Activated T-helper 2 cell treated with anti-CD3 and anti-CD28 coated beads, Interferon-gamma antibody, Interleukin-2, Interleukin-4, amounts not matched to agents 10 μg/mL and 5 μg/mL and 100 μg/mL, durations not matched to agents 14 hours and 24 hours and 36 hours (primary cell): ENCODE measurements around the gene PRDM13. TPM values are rescaled to one million over a fixed set of nuclear protein-coding genes. Genes with fewer than 3 reads are reported as not detected.

Experiments
- DNase-seq: peaks from one replicate; pipeline ENCODE4 v3.0.0; 2021; ENCODE audit warnings: low spot score
- H3K27ac Mint-ChIP-seq: one replicate; pipeline ENCODE4 v1.8.0; 2021; ENCODE audit warnings: mixed read lengths
- H3K27me3 Mint-ChIP-seq: one replicate; pipeline ENCODE4 v1.8.0; 2021; ENCODE audit warnings: low read depth, mixed read lengths
- H3K36me3 Mint-ChIP-seq: one replicate; pipeline ENCODE4 v1.8.0; 2021; ENCODE audit warnings: low read depth, mixed read lengths
- H3K4me1 Mint-ChIP-seq: one replicate; pipeline ENCODE4 v1.8.0; 2021; ENCODE audit warnings: low read depth, mixed read lengths
- H3K4me3 Mint-ChIP-seq: one replicate; pipeline ENCODE4 v1.8.0; 2021; ENCODE audit warnings: low read depth, mild to moderate bottlenecking, moderate library complexity, mixed read lengths
- H3K9me3 Mint-ChIP-seq: one replicate; pipeline ENCODE4 v1.8.0; 2021; ENCODE audit warnings: mixed read lengths
- intact Hi-C: fragments of 100-400 bp; cut with micrococcal nuclease; formaldehyde crosslinking; loops from one replicate; pipeline ENCODE4 v1.15.1; 2023
- total RNA-seq: library from RNA; stranded (reverse); gene quantifications from 2 replicates; pipeline ENCODE4 v1.2.3, GENCODE V29; 2022

The PRDM13 gene
- total RNA-seq, 1 donor from 2014 or later, result not detected

GRCh38 chr6:99607416-99608036 is 893 bp downstream of the PRDM13 start:
- peaks cover 42% of the 10 kb centered on the region for H3K4me1 Mint-ChIP-seq
- no peak overlapping the region for H3K27ac Mint-ChIP-seq
- intact Hi-C loops, result loop anchor here (2.0 kb wide), 1 partner anchor 775 kb away; no protein-coding TSS in a partner anchor
- no peak overlapping the region for H3K4me3 Mint-ChIP-seq
- no peaks in the 10 kb centered on the region for H3K9me3 Mint-ChIP-seq
- peaks cover 84% of the 10 kb centered on the region for H3K27me3 Mint-ChIP-seq
- DNase-seq, result no peak
- no peaks in the 10 kb centered on the region for H3K36me3 Mint-ChIP-seq

- H3K27ac Mint-ChIP-seq, result no peak overlapping the region
- intact Hi-C loops, result loop anchor here (2.0 kb wide), 1 partner anchor 775 kb away; no protein-coding TSS in a partner anchor
- H3K9me3 Mint-ChIP-seq, result no peaks in the 10 kb centered on the region
- no peak for DNase-seq
- H3K36me3 Mint-ChIP-seq, result no peaks in the 10 kb centered on the region
- H3K27me3 Mint-ChIP-seq, result peaks cover 84% of the 10 kb centered on the region
- no peak overlapping the region for H3K4me3 Mint-ChIP-seq
- H3K4me1 Mint-ChIP-seq, result peaks cover 38% of the 10 kb centered on the region
Observed at GRCh38 chr6:99608059-99608885, 1.6 kb downstream of the PRDM13 start.

- H3K9me3 Mint-ChIP-seq, result no peaks in the 10 kb centered on the region
- no peak overlapping the region for H3K4me3 Mint-ChIP-seq
- intact Hi-C loops, result loop anchor here (2.0 kb wide), 1 partner anchor 776 kb away; no protein-coding TSS in a partner anchor
- no peak overlapping the region for H3K27ac Mint-ChIP-seq
- H3K27me3 Mint-ChIP-seq, result peaks cover 78% of the 10 kb centered on the region
- peaks cover 34% of the 10 kb centered on the region for H3K4me1 Mint-ChIP-seq
- DNase-seq, result no peak
- no peaks in the 10 kb centered on the region for H3K36me3 Mint-ChIP-seq
Observed at GRCh38 chr6:99608886-99609482, 2.4 kb downstream of the PRDM13 start.

- H3K27ac Mint-ChIP-seq, result no peak overlapping the region
- H3K4me3 Mint-ChIP-seq, result no peak overlapping the region
- no peaks in the 10 kb centered on the region for H3K9me3 Mint-ChIP-seq
- peaks cover 76% of the 10 kb centered on the region for H3K27me3 Mint-ChIP-seq
- intact Hi-C loops, result loop anchor here (2.0 to 5.0 kb wide), 3 partner anchors 21 to 1787 kb away; no protein-coding TSS in a partner anchor
- no peak for DNase-seq
- no peaks in the 10 kb centered on the region for H3K36me3 Mint-ChIP-seq
- H3K4me1 Mint-ChIP-seq, result peaks cover 36% of the 10 kb centered on the region
Observed at GRCh38 chr6:99609905-99610489, 3.4 kb downstream of the PRDM13 start.

GRCh38 chr6:99611148-99611547 is 4.5 kb downstream of the PRDM13 start:
- DNase-seq, result no peak
- intact Hi-C loops, result loop anchor here (2.0 to 5.0 kb wide), 2 partner anchors 22 to 1786 kb away; no protein-coding TSS in a partner anchor
- peaks cover 33% of the 10 kb centered on the region for H3K4me1 Mint-ChIP-seq
- no peak overlapping the region for H3K27ac Mint-ChIP-seq
- no peaks in the 10 kb centered on the region for H3K36me3 Mint-ChIP-seq
- peaks cover 75% of the 10 kb centered on the region for H3K27me3 Mint-ChIP-seq
- H3K4me3 Mint-ChIP-seq, result no peak overlapping the region
- H3K9me3 Mint-ChIP-seq, result no peaks in the 10 kb centered on the region

GRCh38 chr6:99612551-99613408 is 6.1 kb downstream of the PRDM13 start:
- H3K27me3 Mint-ChIP-seq, result peaks cover 75% of the 10 kb centered on the region
- no peaks in the 10 kb centered on the region for H3K9me3 Mint-ChIP-seq
- intact Hi-C loops, result loop anchor here (1.0 to 5.0 kb wide), 2 partner anchors 10 to 1785 kb away; no protein-coding TSS in a partner anchor
- peaks cover 29% of the 10 kb centered on the region for H3K4me1 Mint-ChIP-seq
- DNase-seq, result no peak
- H3K36me3 Mint-ChIP-seq, result no peaks in the 10 kb centered on the region
- H3K27ac Mint-ChIP-seq, result no peak overlapping the region
- no peak overlapping the region for H3K4me3 Mint-ChIP-seq

- intact Hi-C loops, result loop anchor here (1.0 to 5.0 kb wide), 2 partner anchors 11 to 1784 kb away; no protein-coding TSS in a partner anchor
- H3K4me3 Mint-ChIP-seq, result no peak overlapping the region
- H3K27me3 Mint-ChIP-seq, result peaks cover 75% of the 10 kb centered on the region
- no peaks in the 10 kb centered on the region for H3K9me3 Mint-ChIP-seq
- DNase-seq, result no peak
- H3K36me3 Mint-ChIP-seq, result no peaks in the 10 kb centered on the region
- H3K27ac Mint-ChIP-seq, result no peak overlapping the region
- H3K4me1 Mint-ChIP-seq, result peaks cover 28% of the 10 kb centered on the region
Observed at GRCh38 chr6:99613409-99613704, 6.7 kb downstream of the PRDM13 start.

GRCh38 chr6:99613705-99614429 is 7.2 kb downstream of the PRDM13 start:
- H3K27ac Mint-ChIP-seq, result no peak overlapping the region
- no peak for DNase-seq
- no peaks in the 10 kb centered on the region for H3K36me3 Mint-ChIP-seq
- H3K9me3 Mint-ChIP-seq, result no peaks in the 10 kb centered on the region
- peak overlapping the region; percentile 49 for H3K4me3 Mint-ChIP-seq
- H3K4me1 Mint-ChIP-seq, result peaks cover 28% of the 10 kb centered on the region
- peaks cover 74% of the 10 kb centered on the region for H3K27me3 Mint-ChIP-seq
- intact Hi-C loops, result loop anchor here (1.0 to 5.0 kb wide), 2 partner anchors 12 to 1783 kb away; no protein-coding TSS in a partner anchor

GRCh38 chr6:99614430-99615186 is 8.0 kb downstream of the PRDM13 start:
- peaks cover 28% of the 10 kb centered on the region for H3K4me1 Mint-ChIP-seq
- peak overlapping the region; percentile 49 for H3K4me3 Mint-ChIP-seq
- H3K9me3 Mint-ChIP-seq, result no peaks in the 10 kb centered on the region
- no peak for DNase-seq
- no peak overlapping the region for H3K27ac Mint-ChIP-seq
- H3K36me3 Mint-ChIP-seq, result no peaks in the 10 kb centered on the region
- intact Hi-C loops, result loop anchor here (5.0 kb wide), 1 partner anchor 1783 kb away; no protein-coding TSS in a partner anchor
- peaks cover 73% of the 10 kb centered on the region for H3K27me3 Mint-ChIP-seq

- H3K27me3 Mint-ChIP-seq, result peaks cover 75% of the 10 kb centered on the region
- no peaks in the 10 kb centered on the region for H3K36me3 Mint-ChIP-seq
- intact Hi-C loops, result no loop called here
- peaks cover 7% of the 10 kb centered on the region for H3K4me1 Mint-ChIP-seq
- H3K27ac Mint-ChIP-seq, result no peak overlapping the region
- H3K4me3 Mint-ChIP-seq, result no peak overlapping the region
- no peak for DNase-seq
- H3K9me3 Mint-ChIP-seq, result no peaks in the 10 kb centered on the region
Observed at GRCh38 chr6:99617131-99617530, 10.5 kb downstream of the PRDM13 start.
